HCT116 (cell line): ENCODE measurements around the gene ANKRD23. TPM values are rescaled to one million over a fixed set of nuclear protein-coding genes. Genes with fewer than 3 reads are reported as not detected.

Experiments
- ATAC-seq: fragments of 200-7000 bp; cut with Tn5 transposase; 2 replicates; pipeline ENCODE4 v1.9.1; 2020; ENCODE audit warnings: mild to moderate bottlenecking, moderate library complexity
- BruUV-seq: library from RNA; stranded (reverse); fragments of 400-500 nt; replicated peaks from 2 replicates; lab custom pipeline; 2021; lab: Mats Ljungman, UMichigan
- CTCF ChIA-PET: fragments of 300-600 bp; sonication (Branson Sonifier 250); formaldehyde crosslinking; loops from one replicate; lab custom pipeline; 2021; ENCODE audit warnings: antibody characterized with exemption; lab: Charles Lee
- POLR2A ChIA-PET: fragments of 300-600, 350-600 bp; sonication (Branson Sonifier 250); formaldehyde crosslinking; loops from one replicate; lab custom pipeline; 2021; ENCODE audit warnings: antibody characterized with exemption; lab: Charles Lee
- RAD21 ChIA-PET, 2 experiments: fragments of 300-600 bp; sonication (Branson Sonifier 250); formaldehyde crosslinking; loops; one replicate each; lab custom pipeline; 2023; ENCODE audit warnings: low total read pairs in 2 of 2; ENCODE audit not compliant: uncharacterized antibody in 2 of 2, unreplicated experiment in 2 of 2, low non-redundant PET in 1 of 2; lab: Charles Lee
- DNase-seq: peaks from one replicate; pipeline ENCODE4 v3.0.0-alpha.2; 2010; ENCODE audit warnings: low read depth, low spot score
- H2AFZ ChIP-seq: fragments of 200-600 bp; shearing (Covaris generic), sonication (generic); 2 replicates; pipeline ENCODE4 v1.6.1; 2017; ENCODE audit warnings: low read depth, mixed run types, mixed read lengths, antibody characterized with exemption, low read length; ENCODE audit not compliant: poor library complexity, severe bottlenecking
- H3K27ac ChIP-seq: 2 replicates; pipeline ENCODE4 v1.5.1; 2012; ENCODE audit warnings: low read depth, low read length
- H3K27me3 ChIP-seq: fragments of 200-600 bp; sonication (generic); 2 replicates; pipeline ENCODE4 v1.6.1; 2016; ENCODE audit warnings: mixed run types, low read length, mixed read lengths; ENCODE audit not compliant: insufficient read depth
- H3K36me3 ChIP-seq, 2 experiments: fragments of 200-500 bp in 1 of 2; fragments of 200-600 bp in 1 of 2; sonication (Bioruptor generic) in 1 of 2; sonication (generic) in 1 of 2; 2 replicates each; pipeline versions ENCODE4 v1.5.1 to v1.6.1; 2014 to 2016; ENCODE audit warnings: low read length in 2 of 2, inconsistent platforms in 1 of 2, mixed read lengths in 1 of 2, mixed run types in 1 of 2; ENCODE audit not compliant: insufficient read depth in 2 of 2, control insufficient read depth in 1 of 2
- H3K4me1 ChIP-seq, 2 experiments: fragments of 200-600 bp in 1 of 2; sonication (generic) in 1 of 2; 2 replicates each; pipeline versions ENCODE4 v1.5.1 to v1.6.1; 2012 to 2017; ENCODE audit warnings: low read length in 2 of 2, inconsistent platforms in 1 of 2, mild to moderate bottlenecking in 1 of 2, mixed read lengths in 1 of 2, mixed run types in 1 of 2, moderate library complexity in 1 of 2; ENCODE audit not compliant: insufficient read depth in 2 of 2, control insufficient read depth in 1 of 2
- H3K4me2 ChIP-seq: fragments of 200-600 bp; sonication (generic); 2 replicates; pipeline ENCODE4 v1.6.1; 2017; ENCODE audit warnings: mixed run types, low read length, mixed read lengths
- H3K4me3 ChIP-seq, 2 experiments: fragments of 200-600 bp in 1 of 2; sonication (generic) in 1 of 2; replicated peaks in 1 of 2; 2 replicates each; pipeline ENCODE4 v1.5.1; 2011 to 2016; ENCODE audit warnings: low read length in 2 of 2, control low read depth in 1 of 2, low read depth in 1 of 2, mild to moderate bottlenecking in 1 of 2, mixed read lengths in 1 of 2, mixed run types in 1 of 2
- H3K79me2 ChIP-seq: fragments of 200-600 bp; sonication (generic); 2 replicates; pipeline ENCODE4 v1.6.1; 2017; ENCODE audit warnings: mild to moderate bottlenecking, mixed run types, low read length, moderate library complexity, mixed read lengths; ENCODE audit not compliant: insufficient read depth
- H3K9ac ChIP-seq: fragments of 200-600 bp; sonication (generic); 2 replicates; pipeline ENCODE4 v1.6.1; 2016; ENCODE audit warnings: low read length, mixed read lengths
- H3K9me2 ChIP-seq: fragments of 200-600 bp; sonication (generic), shearing (Covaris generic); 2 replicates; pipeline ENCODE4 v1.6.1; 2017; ENCODE audit warnings: mixed run types, mild to moderate bottlenecking, moderate library complexity; ENCODE audit not compliant: insufficient read depth
- H3K9me3 ChIP-seq, 2 experiments: fragments of 200-500 bp in 1 of 2; fragments of 200-600 bp in 1 of 2; sonication (Bioruptor generic) in 1 of 2; sonication (generic) in 1 of 2; 2 replicates each; pipeline ENCODE4 v1.6.1; 2014 to 2017; ENCODE audit warnings: low read length in 2 of 2, mixed read lengths in 2 of 2, inconsistent platforms in 1 of 2, low read depth in 1 of 2, mild to moderate bottlenecking in 1 of 2, mixed run types in 1 of 2, moderate library complexity in 1 of 2; ENCODE audit not compliant: control insufficient read depth in 1 of 2, insufficient read depth in 1 of 2
- H4K20me1 ChIP-seq: fragments of 200-600 bp; sonication (generic), shearing (Covaris generic); 2 replicates; pipeline ENCODE4 v1.6.1; 2017; ENCODE audit warnings: mixed run types, mild to moderate bottlenecking, moderate library complexity; ENCODE audit not compliant: insufficient read depth
- CBX3 ChIP-seq: IDR thresholded peaks from 2 replicates; pipeline ENCODE4 v1.6.1; 2012; ENCODE audit warnings: low read depth
- CEBPB ChIP-seq: IDR thresholded peaks from 2 replicates; pipeline ENCODE4 v1.6.1; 2012; ENCODE audit warnings: low read depth
- EGR1 ChIP-seq: IDR thresholded peaks from 2 replicates; pipeline ENCODE4 v1.6.1; 2012; ENCODE audit warnings: low read depth
- EZH2 ChIP-seq: fragments of 200-600 bp; sonication (generic); IDR thresholded peaks from 2 replicates; pipeline ENCODE4 v1.6.1; 2017; ENCODE audit warnings: antibody characterized with exemption, mixed run types
- FOSL1 ChIP-seq: IDR thresholded peaks from 2 replicates; pipeline ENCODE4 v1.6.1; 2012; ENCODE audit warnings: low read depth
- JUND ChIP-seq: IDR thresholded peaks from 2 replicates; pipeline ENCODE4 v1.6.1; 2012
- POLR2AphosphoS5 ChIP-seq: IDR thresholded peaks from 2 replicates; pipeline ENCODE4 v1.6.1; 2011; ENCODE audit warnings: mild to moderate bottlenecking, low read depth, low read length, moderate library complexity
- SRF ChIP-seq: IDR thresholded peaks from 2 replicates; pipeline ENCODE4 v1.6.1; 2012; ENCODE audit warnings: low read depth
- TCF7L2 ChIP-seq: IDR thresholded peaks from 2 replicates; pipeline ENCODE4 v1.7.0; 2011; ENCODE audit warnings: borderline replicate concordance, inconsistent platforms; ENCODE audit not compliant: insufficient read depth, insufficient read length; ENCODE audit errors: extremely low read depth
- ZFX ChIP-seq: fragments of 450-650 bp; IDR thresholded peaks from 2 replicates; pipeline ENCODE4 v1.6.1; 2017
- intact Hi-C: fragments of 100-400 bp; cut with micrococcal nuclease; formaldehyde crosslinking; loops from 2 replicates; pipeline ENCODE4 v1.10.0; 2022
- total RNA-seq: library from RNA; stranded (reverse); gene quantifications from one replicate; pipeline ENCODE4 v1.2.1, GENCODE V29; 2021; ENCODE audit not compliant: unreplicated experiment
- TF ChIP-seq, protein P1 (sequence below), 3 experiments: fragments of 200-600 bp in 1 of 3; sonication (generic) in 1 of 3; IDR thresholded peaks in 2 of 3; conservative IDR thresholded peaks in 1 of 3; 2 replicates each; pipeline ENCODE4 v1.5.1; 2012 to 2017; ENCODE audit warnings: low read depth in 2 of 3, low read length in 2 of 3, antibody characterized with exemption in 1 of 3, borderline replicate concordance in 1 of 3, control low read depth in 1 of 3, mild to moderate bottlenecking in 1 of 3, mixed read lengths in 1 of 3, mixed run types in 1 of 3, moderate library complexity in 1 of 3; ENCODE audit not compliant: insufficient read depth in 1 of 3
- TF ChIP-seq, protein P2 (sequence below): IDR thresholded peaks from 2 replicates; pipeline ENCODE4 v1.6.1; 2012
- TF ChIP-seq, protein P3 (sequence below): IDR thresholded peaks from 2 replicates; pipeline ENCODE4 v1.6.1; 2012; ENCODE audit warnings: low read depth

Gene ANKRD23
- total RNA-seq, 1 experiment from 2014 or later, result 1.4 TPM

DNA sequence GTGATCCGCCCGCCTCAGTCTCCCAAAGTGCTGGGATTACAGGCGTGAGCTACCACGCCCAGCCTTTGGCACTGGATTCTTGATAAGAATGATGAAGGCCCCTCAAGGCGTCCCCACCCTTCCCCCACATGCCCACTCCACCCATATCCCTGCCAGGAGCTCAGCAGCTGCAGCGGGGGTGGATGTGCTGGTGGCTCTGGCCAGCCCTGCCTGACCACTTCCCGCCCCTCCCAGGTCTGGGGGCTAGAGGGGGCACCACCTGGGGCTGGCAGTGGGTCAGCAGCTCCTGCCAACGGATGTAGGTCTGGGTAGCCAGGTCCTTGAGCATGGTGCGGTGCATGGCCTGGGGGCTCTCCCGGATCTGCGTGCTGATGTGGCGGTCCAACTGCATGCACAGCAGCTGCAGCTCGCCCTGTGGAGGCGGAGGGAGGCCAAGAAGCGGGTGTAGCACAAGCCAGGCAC lies 33.8 kb upstream of the ANKRD23 start:
- no peak for TF ChIP-seq SRF
- ChIA-PET RAD21 (no interaction called here), POLR2A (no interaction called here), CTCF (no interaction called here)
- intact Hi-C loops, result no loop called here
- Histone ChIP-seq H3K4me3 (no peak overlapping the region), H2AFZ (no peak overlapping the region), H3K27me3 (no peaks in the 10 kb centered on the region), H3K4me2 (no peak overlapping the region), H3K36me3 (no peaks in the 10 kb centered on the region), H4K20me1 (no peaks in the 10 kb centered on the region), H3K9me2 (no peaks in the 10 kb centered on the region), H3K79me2 (no peaks in the 10 kb centered on the region), H3K4me1 (peaks cover 15 to 32% of the 10 kb centered on the region in 2 experiments; a peak in 3 of 4 replicates), H3K27ac (no peak overlapping the region), H3K9ac (no peak overlapping the region), H3K9me3 (no peaks in the 10 kb centered on the region)
- no TSS peak for BruUV-seq
- DNase-seq, result no peak
- no peak for ATAC-seq

DNA sequence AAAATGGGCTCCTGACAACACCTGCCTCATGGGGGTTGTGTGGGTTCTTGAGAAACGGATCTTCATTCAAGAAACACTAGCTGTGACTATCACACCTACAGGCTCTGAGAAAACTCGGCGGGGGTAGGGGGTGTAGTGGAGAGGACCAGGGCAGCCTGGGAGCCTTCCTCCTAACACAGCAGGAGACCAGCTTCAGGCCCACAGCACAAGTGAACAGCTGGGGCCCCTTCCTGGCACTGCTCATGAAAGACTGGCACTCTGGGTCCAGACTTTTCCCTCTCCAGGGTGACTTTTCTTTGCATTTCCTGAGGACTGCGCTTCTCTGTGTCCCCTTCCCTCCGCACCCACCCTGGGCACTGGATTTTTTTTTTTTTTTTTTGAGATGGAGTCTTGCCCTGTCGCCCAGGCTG lies 33.2 kb upstream of the ANKRD23 start:
- no peaks in the 10 kb centered on the region for H3K79me2 ChIP-seq
- H3K9me3 ChIP-seq, result no peaks in the 10 kb centered on the region
- H3K9me2 ChIP-seq, result no peaks in the 10 kb centered on the region
- H3K9ac ChIP-seq, result no peak overlapping the region
- ChIA-PET CTCF (no interaction called here), RAD21 (no interaction called here), POLR2A (no interaction called here)
- no peak overlapping the region for H3K4me2 ChIP-seq
- H4K20me1 ChIP-seq, result no peaks in the 10 kb centered on the region
- intact Hi-C loops, result no loop called here
- BruUV-seq, result no TSS peak
- H3K36me3 ChIP-seq, result no peaks in the 10 kb centered on the region
- no peak overlapping the region for H3K4me3 ChIP-seq
- no peaks in the 10 kb centered on the region for H3K27me3 ChIP-seq
- no peak overlapping the region for H3K27ac ChIP-seq
- TF ChIP-seq POLR2AphosphoS5 (no peak), JUND (no peak), TCF7L2 (no peak), EGR1 (no peak), ZFX (no peak), FOSL1 (no peak), EZH2 (no peak), CBX3 (no peak), CEBPB (no peak)
- TF ChIP-seq, protein P1, sequence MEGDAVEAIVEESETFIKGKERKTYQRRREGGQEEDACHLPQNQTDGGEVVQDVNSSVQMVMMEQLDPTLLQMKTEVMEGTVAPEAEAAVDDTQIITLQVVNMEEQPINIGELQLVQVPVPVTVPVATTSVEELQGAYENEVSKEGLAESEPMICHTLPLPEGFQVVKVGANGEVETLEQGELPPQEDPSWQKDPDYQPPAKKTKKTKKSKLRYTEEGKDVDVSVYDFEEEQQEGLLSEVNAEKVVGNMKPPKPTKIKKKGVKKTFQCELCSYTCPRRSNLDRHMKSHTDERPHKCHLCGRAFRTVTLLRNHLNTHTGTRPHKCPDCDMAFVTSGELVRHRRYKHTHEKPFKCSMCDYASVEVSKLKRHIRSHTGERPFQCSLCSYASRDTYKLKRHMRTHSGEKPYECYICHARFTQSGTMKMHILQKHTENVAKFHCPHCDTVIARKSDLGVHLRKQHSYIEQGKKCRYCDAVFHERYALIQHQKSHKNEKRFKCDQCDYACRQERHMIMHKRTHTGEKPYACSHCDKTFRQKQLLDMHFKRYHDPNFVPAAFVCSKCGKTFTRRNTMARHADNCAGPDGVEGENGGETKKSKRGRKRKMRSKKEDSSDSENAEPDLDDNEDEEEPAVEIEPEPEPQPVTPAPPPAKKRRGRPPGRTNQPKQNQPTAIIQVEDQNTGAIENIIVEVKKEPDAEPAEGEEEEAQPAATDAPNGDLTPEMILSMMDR (IDR thresholded peaks at IDR 0.05 in 2 of 3, conservative IDR thresholded peaks at IDR 0.05 in 1 of 3; ENCODE audit: borderline replicate concordance in 1 of 3, insufficient read depth in 1 of 3, low read depth in 2 of 3, low read length in 2 of 3), result no peak
- TF ChIP-seq, protein P2, sequence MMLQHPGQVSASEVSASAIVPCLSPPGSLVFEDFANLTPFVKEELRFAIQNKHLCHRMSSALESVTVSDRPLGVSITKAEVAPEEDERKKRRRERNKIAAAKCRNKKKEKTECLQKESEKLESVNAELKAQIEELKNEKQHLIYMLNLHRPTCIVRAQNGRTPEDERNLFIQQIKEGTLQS, result no peak
- TF ChIP-seq, protein P3, sequence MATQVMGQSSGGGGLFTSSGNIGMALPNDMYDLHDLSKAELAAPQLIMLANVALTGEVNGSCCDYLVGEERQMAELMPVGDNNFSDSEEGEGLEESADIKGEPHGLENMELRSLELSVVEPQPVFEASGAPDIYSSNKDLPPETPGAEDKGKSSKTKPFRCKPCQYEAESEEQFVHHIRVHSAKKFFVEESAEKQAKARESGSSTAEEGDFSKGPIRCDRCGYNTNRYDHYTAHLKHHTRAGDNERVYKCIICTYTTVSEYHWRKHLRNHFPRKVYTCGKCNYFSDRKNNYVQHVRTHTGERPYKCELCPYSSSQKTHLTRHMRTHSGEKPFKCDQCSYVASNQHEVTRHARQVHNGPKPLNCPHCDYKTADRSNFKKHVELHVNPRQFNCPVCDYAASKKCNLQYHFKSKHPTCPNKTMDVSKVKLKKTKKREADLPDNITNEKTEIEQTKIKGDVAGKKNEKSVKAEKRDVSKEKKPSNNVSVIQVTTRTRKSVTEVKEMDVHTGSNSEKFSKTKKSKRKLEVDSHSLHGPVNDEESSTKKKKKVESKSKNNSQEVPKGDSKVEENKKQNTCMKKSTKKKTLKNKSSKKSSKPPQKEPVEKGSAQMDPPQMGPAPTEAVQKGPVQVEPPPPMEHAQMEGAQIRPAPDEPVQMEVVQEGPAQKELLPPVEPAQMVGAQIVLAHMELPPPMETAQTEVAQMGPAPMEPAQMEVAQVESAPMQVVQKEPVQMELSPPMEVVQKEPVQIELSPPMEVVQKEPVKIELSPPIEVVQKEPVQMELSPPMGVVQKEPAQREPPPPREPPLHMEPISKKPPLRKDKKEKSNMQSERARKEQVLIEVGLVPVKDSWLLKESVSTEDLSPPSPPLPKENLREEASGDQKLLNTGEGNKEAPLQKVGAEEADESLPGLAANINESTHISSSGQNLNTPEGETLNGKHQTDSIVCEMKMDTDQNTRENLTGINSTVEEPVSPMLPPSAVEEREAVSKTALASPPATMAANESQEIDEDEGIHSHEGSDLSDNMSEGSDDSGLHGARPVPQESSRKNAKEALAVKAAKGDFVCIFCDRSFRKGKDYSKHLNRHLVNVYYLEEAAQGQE, result no peak
- no peak for DNase-seq
- peaks cover 15 to 34% of the 10 kb centered on the region in 2 experiments; a peak in 3 of 4 replicates for H3K4me1 ChIP-seq
- no peak for ATAC-seq
- H2AFZ ChIP-seq, result no peak overlapping the region
